Measurements from ENCODE around the gene PEAR1. TPM values are rescaled to one million over a fixed set of nuclear protein-coding genes. Genes with fewer than 3 reads are reported as not detected.

The PEAR1 gene
- total RNA-seq, 4 donors from 2014 or later = 11.2 to 21.9 (median 14.4) TPM

GRCh38 chr1:156957634-156958033 is 64.1 kb downstream of the PEAR1 start:
- no peaks in the 10 kb centered on the region for H3K9me3 ChIP-seq
- DNase-seq = no peak
- intact Hi-C loops (cut with DNase I) = no loop called here
- peaks cover 59 to 64% of the 10 kb centered on the region in 2 donors for H3K36me3 ChIP-seq
- 86 to 88% methylated on average over 3 of the region's 3 CpGs for WGBS, 2 donors
- no peak overlapping the region for H3K4me3 ChIP-seq (replicated peaks in 1 of 3)
- H3K27me3 ChIP-seq = no peaks in the 10 kb centered on the region
- no peak overlapping the region for H3K27ac ChIP-seq
- no peak for TF ChIP-seq CTCF (IDR thresholded peaks at IDR 0.05)
- TF ChIP-seq POLR2A (IDR thresholded peaks at IDR 0.05) = no peak
- no peaks in the 10 kb centered on the region for H3K4me1 ChIP-seq

- Histone ChIP-seq H3K9me3 (no peaks in the 10 kb centered on the region), H3K4me3 (replicated peaks in 1 of 3) (no peak overlapping the region), H3K27ac (no peak overlapping the region), H3K27me3 (no peaks in the 10 kb centered on the region), H3K4me1 (no peaks in the 10 kb centered on the region), H3K36me3 (peaks cover 63 to 69% of the 10 kb centered on the region in 2 donors)
- WGBS, 2 donors = 65 to 78% methylated on average over 2 of the region's 2 CpGs
- intact Hi-C loops (cut with DNase I) = no loop called here
- DNase-seq = no peak
- TF ChIP-seq CTCF (IDR thresholded peaks at IDR 0.05) = no peak
- no peak for TF ChIP-seq POLR2A (IDR thresholded peaks at IDR 0.05)
Measured at GRCh38 chr1:156958247-156958714, 64.8 kb downstream of the PEAR1 start.

GRCh38 chr1:156959414-156959813 is 65.9 kb downstream of the PEAR1 start:
- TF ChIP-seq POLR2A (IDR thresholded peaks at IDR 0.05) = no peak
- no peak for TF ChIP-seq CTCF (IDR thresholded peaks at IDR 0.05)

GRCh38 chr1:156959925-156960324 is 66.4 kb downstream of the PEAR1 start:
- H3K4me3 ChIP-seq (replicated peaks in 1 of 3) = no peak overlapping the region
- TF ChIP-seq CTCF (IDR thresholded peaks at IDR 0.05) (no peak), POLR2A (IDR thresholded peaks at IDR 0.05) (no peak)
- H3K9me3 ChIP-seq = no peaks in the 10 kb centered on the region
- H3K27ac ChIP-seq = no peak overlapping the region
- H3K27me3 ChIP-seq = no peaks in the 10 kb centered on the region
- intact Hi-C loops (cut with DNase I) = no loop called here
- no peak for DNase-seq
- no peaks in the 10 kb centered on the region for H3K4me1 ChIP-seq
- WGBS, 2 donors = 90 to 94% methylated on average over 6 of the region's 6 CpGs
- H3K36me3 ChIP-seq = peaks cover 58 to 68% of the 10 kb centered on the region in 2 donors

More at GRCh38 chr1:156959414-156959813, 65.9 kb downstream of the PEAR1 start:
- H3K27me3 ChIP-seq = no peaks in the 10 kb centered on the region
- intact Hi-C loops (cut with DNase I) = no loop called here
- H3K4me3 ChIP-seq (replicated peaks in 1 of 3) = no peak overlapping the region
- peak in 1 of 2 donors; percentile 6 for DNase-seq
- 93% methylated on average over 2 of the region's 2 CpGs for WGBS, 2 donors
- peaks cover 62 to 69% of the 10 kb centered on the region in 2 donors for H3K36me3 ChIP-seq
- no peaks in the 10 kb centered on the region for H3K9me3 ChIP-seq
- no peaks in the 10 kb centered on the region for H3K4me1 ChIP-seq
- H3K27ac ChIP-seq = no peak overlapping the region

GRCh38 chr1:156961709-156962108 is 68.2 kb downstream of the PEAR1 start:
- intact Hi-C loops (cut with DNase I) = no loop called here
- Histone ChIP-seq H3K4me1 (no peaks in the 10 kb centered on the region), H3K9me3 (no peaks in the 10 kb centered on the region), H3K27ac (no peak overlapping the region), H3K4me3 (replicated peaks in 1 of 3) (no peak overlapping the region), H3K36me3 (peaks cover 43 to 50% of the 10 kb centered on the region in 2 donors), H3K27me3 (no peaks in the 10 kb centered on the region)
- DNase-seq = no peak
- WGBS, 2 donors = 75 to 80% methylated on average over 4 of the region's 4 CpGs
- TF ChIP-seq CTCF (IDR thresholded peaks at IDR 0.05) = no peak
- TF ChIP-seq POLR2A (IDR thresholded peaks at IDR 0.05) = no peak

Data from thyroid gland (tissue), 4 donors.